Prostate gland (tissue), 2 donors: ENCODE results near the gene PPP1R8. TPM values are rescaled to one million over a fixed set of nuclear protein-coding genes. Genes with fewer than 3 reads are reported as not detected.
A peak's percentile ranks its signal among the peaks of the same experiment; 100 is the strongest.

Source experiments
- DNase-seq: peaks from one replicate; pipeline ENCODE4 v3.0.0-alpha.2; 2019; ENCODE audit warnings: low spot score
- H3K27ac ChIP-seq, 2 donors: fragments of 200-600 bp; sonication (generic); 2 replicates each; pipeline ENCODE4 v1.5.1; 2017 to 2019
- H3K27me3 ChIP-seq: fragments of 200-600 bp; sonication (generic); replicated peaks from 2 replicates; pipeline ENCODE4 v1.5.1; 2019; ENCODE audit not compliant: insufficient read depth
- H3K36me3 ChIP-seq, 2 donors: fragments of 200-600 bp; sonication (generic); 1 replicate in 1 of 2; 2 replicates in 1 of 2; pipeline versions ENCODE4 v1.5.1 to v1.8.1; 2017 to 2019
- H3K4me1 ChIP-seq: fragments of 200-600 bp; sonication (generic); replicated peaks from 2 replicates; pipeline ENCODE4 v1.5.1; 2019
- H3K4me3 ChIP-seq, 2 donors: fragments of 200-600 bp; sonication (generic); 2 replicates each; pipeline ENCODE4 v1.5.1; 2017 to 2019
- H3K9me3 ChIP-seq: fragments of 200-600 bp; sonication (generic); 2 replicates; pipeline ENCODE4 v1.5.1; 2017
- CTCF ChIP-seq, 4 experiments: fragments of 200-600 bp in 2 of 4; fragments of 450-650 bp in 2 of 4; sonication (generic) in 2 of 4; IDR thresholded peaks; 1 replicate in 3 of 4; 2 replicates in 1 of 4; pipeline ENCODE4 v1.5.1; 2016 to 2019; ENCODE audit warnings: antibody characterized with exemption in 4 of 4, mild to moderate bottlenecking in 2 of 4, moderate library complexity in 2 of 4
- POLR2A ChIP-seq: fragments of 450-650 bp; IDR thresholded peaks from one replicate; pipeline ENCODE4 v1.6.1; 2016; ENCODE audit warnings: antibody characterized with exemption, mild to moderate bottlenecking
- POLR2AphosphoS5 ChIP-seq: sonication (generic); formaldehyde crosslinking; IDR thresholded peaks from one replicate; pipeline ENCODE4 v1.6.1; 2017; ENCODE audit warnings: antibody characterized with exemption
- WGBS: methylation state at CpG from one replicate; pipeline ENCODE4 v1.1.5; 2018; 5-methylcytosine and 5-hydroxymethylcytosine counted together
- intact Hi-C: fragments of 100-400 bp; cut with DNase I; formaldehyde crosslinking; loops from one replicate; pipeline ENCODE4 v1.14.2; 2022
- total RNA-seq, 2 donors: library from RNA; depleted of rRNA; stranded (reverse); fragments of >200 nt; gene quantifications; one replicate each; pipeline ENCODE4 v1.1.0, GENCODE V29; 2016

Gene PPP1R8
- total RNA-seq, 2 donors from 2014 or later: 37.8 to 64.5 TPM

GRCh38 chr1:27885621-27886352, 55.2 kb downstream of the PPP1R8 start:
- Histone ChIP-seq H3K36me3 (no peaks in the 10 kb centered on the region), H3K4me3 (no peak overlapping the region), H3K9me3 (no peaks in the 10 kb centered on the region), H3K27me3 (no peaks in the 10 kb centered on the region), H3K4me1 (no peaks in the 10 kb centered on the region), H3K27ac (peak overlapping the region in 1 of 2 donors; percentile 17)
- no peak for TF ChIP-seq CTCF (IDR thresholded peaks at IDR 0.05)
- TF ChIP-seq POLR2A: no peak
- TF ChIP-seq POLR2AphosphoS5: no peak
- no peak for DNase-seq
- WGBS: 86% methylated on average over 15 of the region's 15 CpGs
- intact Hi-C loops: no loop called here

GRCh38 chr1:27886353-27886679, 55.7 kb downstream of the PPP1R8 start:
- TF ChIP-seq POLR2AphosphoS5 (no peak), CTCF (IDR thresholded peaks at IDR 0.05) (no peak), POLR2A (no peak)
- Histone ChIP-seq H3K9me3 (no peaks in the 10 kb centered on the region), H3K4me3 (no peak overlapping the region), H3K27ac (peak overlapping the region in 1 of 2 donors; percentile 17), H3K27me3 (no peaks in the 10 kb centered on the region), H3K36me3 (no peaks in the 10 kb centered on the region), H3K4me1 (no peaks in the 10 kb centered on the region)
- no peak for DNase-seq
- 98% methylated on average over 2 of the region's 2 CpGs for WGBS
- intact Hi-C loops: no loop called here

- no peak for TF ChIP-seq POLR2AphosphoS5
- no peak for TF ChIP-seq POLR2A
- no peak for TF ChIP-seq CTCF (IDR thresholded peaks at IDR 0.05)
- Histone ChIP-seq H3K27ac (peak overlapping the region in 1 of 2 donors; percentile 17), H3K4me3 (no peak overlapping the region), H3K9me3 (no peaks in the 10 kb centered on the region), H3K36me3 (no peaks in the 10 kb centered on the region), H3K4me1 (no peaks in the 10 kb centered on the region), H3K27me3 (no peaks in the 10 kb centered on the region)
- intact Hi-C loops: no loop called here
- no peak for DNase-seq
- WGBS: 77% methylated on average over 3 of the region's 3 CpGs
Measured at GRCh38 chr1:27886744-27887143, 56.2 kb downstream of the PPP1R8 start.

GRCh38 chr1:27887215-27888021, 56.8 kb downstream of the PPP1R8 start:
- H3K4me3 ChIP-seq: no peak overlapping the region
- H3K36me3 ChIP-seq: peaks cover 0 to 5% of the 10 kb centered on the region in 2 donors
- DNase-seq: no peak
- intact Hi-C loops: no loop called here
- no peaks in the 10 kb centered on the region for H3K4me1 ChIP-seq
- TF ChIP-seq CTCF (IDR thresholded peaks at IDR 0.05) (no peak), POLR2AphosphoS5 (no peak), POLR2A (no peak)
- peak overlapping the region in 1 of 2 donors; percentile 17 for H3K27ac ChIP-seq
- no peaks in the 10 kb centered on the region for H3K9me3 ChIP-seq
- no peaks in the 10 kb centered on the region for H3K27me3 ChIP-seq
- 75% methylated on average over 8 of the region's 8 CpGs for WGBS
